ENCODE results near the gene CLDN6. TPM values are rescaled to one million over a fixed set of nuclear protein-coding genes. Genes with fewer than 3 reads are reported as not detected.

The CLDN6 gene
- total and polyA plus RNA-seq, 2 of the 13 experiments (the other 11 are each of a cell fraction or from before 2014, with no cell fraction given), result 5.9 to 7.6 TPM

DNA sequence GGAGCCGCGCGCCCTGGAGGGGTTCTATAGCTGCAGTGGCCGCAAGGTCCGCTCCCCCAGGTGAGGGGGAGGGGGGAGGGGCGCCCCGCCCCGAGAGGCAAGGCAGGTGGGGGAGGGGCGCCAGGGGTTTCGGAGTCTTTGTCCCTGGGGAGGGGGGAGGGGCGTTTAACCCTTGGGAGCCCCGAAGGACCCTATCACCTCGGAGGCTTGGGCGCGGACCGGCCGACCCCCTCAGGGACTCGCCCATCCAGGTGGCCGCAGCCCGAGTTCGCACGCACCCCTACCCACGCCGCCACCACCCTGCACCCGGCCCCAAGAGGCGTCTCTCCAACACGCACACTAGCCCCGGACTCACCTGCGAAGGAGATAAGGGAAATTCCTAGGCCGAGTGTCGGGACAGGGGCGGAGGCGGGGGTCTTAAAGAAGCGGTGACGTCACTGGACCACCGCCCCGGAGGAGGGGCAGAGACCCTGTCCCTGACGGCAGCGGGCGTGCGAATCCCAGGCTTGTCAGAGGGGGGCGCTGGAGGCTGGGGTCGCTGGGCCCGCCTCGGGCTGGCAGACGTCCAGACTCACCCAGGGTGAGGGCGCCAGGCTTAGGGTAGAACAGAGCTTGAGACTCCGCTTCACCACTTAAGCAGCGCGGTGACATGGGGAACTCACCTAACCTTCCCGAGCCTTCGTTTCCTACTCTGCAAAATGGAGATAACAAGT, at the start of gene CLDN6 (continued):
- TF ChIP-seq, protein P1, sequence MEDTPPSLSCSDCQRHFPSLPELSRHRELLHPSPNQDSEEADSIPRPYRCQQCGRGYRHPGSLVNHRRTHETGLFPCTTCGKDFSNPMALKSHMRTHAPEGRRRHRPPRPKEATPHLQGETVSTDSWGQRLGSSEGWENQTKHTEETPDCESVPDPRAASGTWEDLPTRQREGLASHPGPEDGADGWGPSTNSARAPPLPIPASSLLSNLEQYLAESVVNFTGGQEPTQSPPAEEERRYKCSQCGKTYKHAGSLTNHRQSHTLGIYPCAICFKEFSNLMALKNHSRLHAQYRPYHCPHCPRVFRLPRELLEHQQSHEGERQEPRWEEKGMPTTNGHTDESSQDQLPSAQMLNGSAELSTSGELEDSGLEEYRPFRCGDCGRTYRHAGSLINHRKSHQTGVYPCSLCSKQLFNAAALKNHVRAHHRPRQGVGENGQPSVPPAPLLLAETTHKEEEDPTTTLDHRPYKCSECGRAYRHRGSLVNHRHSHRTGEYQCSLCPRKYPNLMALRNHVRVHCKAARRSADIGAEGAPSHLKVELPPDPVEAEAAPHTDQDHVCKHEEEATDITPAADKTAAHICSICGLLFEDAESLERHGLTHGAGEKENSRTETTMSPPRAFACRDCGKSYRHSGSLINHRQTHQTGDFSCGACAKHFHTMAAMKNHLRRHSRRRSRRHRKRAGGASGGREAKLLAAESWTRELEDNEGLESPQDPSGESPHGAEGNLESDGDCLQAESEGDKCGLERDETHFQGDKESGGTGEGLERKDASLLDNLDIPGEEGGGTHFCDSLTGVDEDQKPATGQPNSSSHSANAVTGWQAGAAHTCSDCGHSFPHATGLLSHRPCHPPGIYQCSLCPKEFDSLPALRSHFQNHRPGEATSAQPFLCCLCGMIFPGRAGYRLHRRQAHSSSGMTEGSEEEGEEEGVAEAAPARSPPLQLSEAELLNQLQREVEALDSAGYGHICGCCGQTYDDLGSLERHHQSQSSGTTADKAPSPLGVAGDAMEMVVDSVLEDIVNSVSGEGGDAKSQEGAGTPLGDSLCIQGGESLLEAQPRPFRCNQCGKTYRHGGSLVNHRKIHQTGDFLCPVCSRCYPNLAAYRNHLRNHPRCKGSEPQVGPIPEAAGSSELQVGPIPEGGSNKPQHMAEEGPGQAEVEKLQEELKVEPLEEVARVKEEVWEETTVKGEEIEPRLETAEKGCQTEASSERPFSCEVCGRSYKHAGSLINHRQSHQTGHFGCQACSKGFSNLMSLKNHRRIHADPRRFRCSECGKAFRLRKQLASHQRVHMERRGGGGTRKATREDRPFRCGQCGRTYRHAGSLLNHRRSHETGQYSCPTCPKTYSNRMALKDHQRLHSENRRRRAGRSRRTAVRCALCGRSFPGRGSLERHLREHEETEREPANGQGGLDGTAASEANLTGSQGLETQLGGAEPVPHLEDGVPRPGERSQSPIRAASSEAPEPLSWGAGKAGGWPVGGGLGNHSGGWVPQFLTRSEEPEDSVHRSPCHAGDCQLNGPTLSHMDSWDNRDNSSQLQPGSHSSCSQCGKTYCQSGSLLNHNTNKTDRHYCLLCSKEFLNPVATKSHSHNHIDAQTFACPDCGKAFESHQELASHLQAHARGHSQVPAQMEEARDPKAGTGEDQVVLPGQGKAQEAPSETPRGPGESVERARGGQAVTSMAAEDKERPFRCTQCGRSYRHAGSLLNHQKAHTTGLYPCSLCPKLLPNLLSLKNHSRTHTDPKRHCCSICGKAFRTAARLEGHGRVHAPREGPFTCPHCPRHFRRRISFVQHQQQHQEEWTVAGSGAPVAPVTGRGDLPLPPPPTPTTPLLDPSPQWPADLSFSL (CRISPR knock-in tag; IDR thresholded peaks at IDR 0.05), result no peak
- TF ChIP-seq HOXA5 (CRISPR knock-in tag; IDR thresholded peaks at IDR 0.05) (no peak), ZKSCAN8 (CRISPR knock-in tag; IDR thresholded peaks at IDR 0.05; ENCODE audit: borderline replicate concordance) (no peak), TBL1XR1 (IDR thresholded peaks at IDR 0.05; ENCODE audit: borderline replicate concordance, low read length, partially characterized antibody) (no peak), ZNF644 (CRISPR knock-in tag; IDR thresholded peaks at IDR 0.05; ENCODE audit: low read depth) (no peak), YEATS2 (CRISPR knock-in tag; IDR thresholded peaks at IDR 0.05; ENCODE audit: borderline replicate concordance) (no peak), ZNF761 (CRISPR knock-in tag; conservative IDR thresholded peaks at IDR 0.05) (no peak), ZNF382 (CRISPR knock-in tag; IDR thresholded peaks at IDR 0.05; ENCODE audit: borderline replicate concordance) (no peak), ZNF660 (CRISPR knock-in tag; IDR thresholded peaks at IDR 0.05; ENCODE audit: borderline replicate concordance, low read depth) (no peak)
- TF ChIP-seq, protein P2, sequence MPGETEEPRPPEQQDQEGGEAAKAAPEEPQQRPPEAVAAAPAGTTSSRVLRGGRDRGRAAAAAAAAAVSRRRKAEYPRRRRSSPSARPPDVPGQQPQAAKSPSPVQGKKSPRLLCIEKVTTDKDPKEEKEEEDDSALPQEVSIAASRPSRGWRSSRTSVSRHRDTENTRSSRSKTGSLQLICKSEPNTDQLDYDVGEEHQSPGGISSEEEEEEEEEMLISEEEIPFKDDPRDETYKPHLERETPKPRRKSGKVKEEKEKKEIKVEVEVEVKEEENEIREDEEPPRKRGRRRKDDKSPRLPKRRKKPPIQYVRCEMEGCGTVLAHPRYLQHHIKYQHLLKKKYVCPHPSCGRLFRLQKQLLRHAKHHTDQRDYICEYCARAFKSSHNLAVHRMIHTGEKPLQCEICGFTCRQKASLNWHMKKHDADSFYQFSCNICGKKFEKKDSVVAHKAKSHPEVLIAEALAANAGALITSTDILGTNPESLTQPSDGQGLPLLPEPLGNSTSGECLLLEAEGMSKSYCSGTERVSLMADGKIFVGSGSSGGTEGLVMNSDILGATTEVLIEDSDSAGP (CRISPR knock-in tag; IDR thresholded peaks at IDR 0.05; ENCODE audit: borderline replicate concordance), result no peak
- TF ChIP-seq, protein P3, sequence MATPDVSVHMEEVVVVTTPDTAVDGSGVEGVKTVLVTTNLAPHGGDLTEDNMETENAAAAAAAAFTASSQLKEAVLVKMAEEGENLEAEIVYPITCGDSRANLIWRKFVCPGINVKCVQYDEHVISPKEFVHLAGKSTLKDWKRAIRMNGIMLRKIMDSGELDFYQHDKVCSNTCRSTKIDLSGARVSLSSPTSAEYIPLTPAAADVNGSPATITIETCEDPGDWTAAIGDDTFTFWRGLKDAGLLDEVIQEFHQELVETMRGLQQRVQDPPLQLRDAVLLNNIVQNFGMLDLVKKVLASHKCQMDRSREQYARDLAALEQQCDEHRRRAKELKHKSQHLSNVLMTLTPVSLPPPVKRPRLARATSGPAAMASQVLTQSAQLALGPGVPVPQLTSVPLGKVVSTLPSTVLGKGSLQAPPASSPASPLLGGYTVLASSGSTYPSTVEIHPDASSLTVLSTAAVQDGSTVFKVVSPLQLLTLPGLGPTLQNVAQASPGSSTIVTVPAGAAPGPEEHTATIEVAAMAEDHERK (CRISPR knock-in tag; IDR thresholded peaks at IDR 0.05; ENCODE audit: low read depth), result no peak
- TF ChIP-seq, protein P4, sequence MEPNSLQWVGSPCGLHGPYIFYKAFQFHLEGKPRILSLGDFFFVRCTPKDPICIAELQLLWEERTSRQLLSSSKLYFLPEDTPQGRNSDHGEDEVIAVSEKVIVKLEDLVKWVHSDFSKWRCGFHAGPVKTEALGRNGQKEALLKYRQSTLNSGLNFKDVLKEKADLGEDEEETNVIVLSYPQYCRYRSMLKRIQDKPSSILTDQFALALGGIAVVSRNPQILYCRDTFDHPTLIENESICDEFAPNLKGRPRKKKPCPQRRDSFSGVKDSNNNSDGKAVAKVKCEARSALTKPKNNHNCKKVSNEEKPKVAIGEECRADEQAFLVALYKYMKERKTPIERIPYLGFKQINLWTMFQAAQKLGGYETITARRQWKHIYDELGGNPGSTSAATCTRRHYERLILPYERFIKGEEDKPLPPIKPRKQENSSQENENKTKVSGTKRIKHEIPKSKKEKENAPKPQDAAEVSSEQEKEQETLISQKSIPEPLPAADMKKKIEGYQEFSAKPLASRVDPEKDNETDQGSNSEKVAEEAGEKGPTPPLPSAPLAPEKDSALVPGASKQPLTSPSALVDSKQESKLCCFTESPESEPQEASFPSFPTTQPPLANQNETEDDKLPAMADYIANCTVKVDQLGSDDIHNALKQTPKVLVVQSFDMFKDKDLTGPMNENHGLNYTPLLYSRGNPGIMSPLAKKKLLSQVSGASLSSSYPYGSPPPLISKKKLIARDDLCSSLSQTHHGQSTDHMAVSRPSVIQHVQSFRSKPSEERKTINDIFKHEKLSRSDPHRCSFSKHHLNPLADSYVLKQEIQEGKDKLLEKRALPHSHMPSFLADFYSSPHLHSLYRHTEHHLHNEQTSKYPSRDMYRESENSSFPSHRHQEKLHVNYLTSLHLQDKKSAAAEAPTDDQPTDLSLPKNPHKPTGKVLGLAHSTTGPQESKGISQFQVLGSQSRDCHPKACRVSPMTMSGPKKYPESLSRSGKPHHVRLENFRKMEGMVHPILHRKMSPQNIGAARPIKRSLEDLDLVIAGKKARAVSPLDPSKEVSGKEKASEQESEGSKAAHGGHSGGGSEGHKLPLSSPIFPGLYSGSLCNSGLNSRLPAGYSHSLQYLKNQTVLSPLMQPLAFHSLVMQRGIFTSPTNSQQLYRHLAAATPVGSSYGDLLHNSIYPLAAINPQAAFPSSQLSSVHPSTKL (CRISPR knock-in tag; IDR thresholded peaks at IDR 0.05), result 0 out of 2 replicates have a peak, but pooled peaks have one; percentile 16
- TF ChIP-seq, protein P5, sequence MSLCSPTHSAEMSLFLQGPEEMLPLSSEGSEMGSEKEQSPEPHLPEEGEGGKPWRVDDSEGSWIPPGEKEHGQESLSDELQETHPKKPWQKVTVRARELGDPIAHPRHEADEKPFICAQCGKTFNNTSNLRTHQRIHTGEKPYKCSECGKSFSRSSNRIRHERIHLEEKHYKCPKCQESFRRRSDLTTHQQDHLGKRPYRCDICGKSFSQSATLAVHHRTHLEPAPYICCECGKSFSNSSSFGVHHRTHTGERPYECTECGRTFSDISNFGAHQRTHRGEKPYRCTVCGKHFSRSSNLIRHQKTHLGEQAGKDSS (CRISPR knock-in tag; IDR thresholded peaks at IDR 0.05; ENCODE audit: borderline replicate concordance, low read depth), result no peak
